Osteoblast (primary cell): ENCODE results near the gene GNB2. TPM values are rescaled to one million over a fixed set of nuclear protein-coding genes. Genes with fewer than 3 reads are reported as not detected.

Source experiments
- DNase-seq: peaks from one replicate; pipeline ENCODE4 v3.0.0; 2011; ENCODE audit warnings: low spot score, mixed read lengths; ENCODE audit not compliant: insufficient read length; ENCODE audit errors: missing footprints
- H2AFZ ChIP-seq: 2 replicates; pipeline ENCODE4 v1.6.0; 2011; ENCODE audit warnings: mild to moderate bottlenecking, low read length
- H3K27ac ChIP-seq: 2 replicates; pipeline ENCODE4 v1.5.1; 2011; ENCODE audit warnings: mild to moderate bottlenecking, low read depth, low read length, moderate library complexity
- H3K27me3 ChIP-seq: 2 replicates; pipeline ENCODE4 v1.6.0; 2012; ENCODE audit warnings: mild to moderate bottlenecking, control low read depth, inconsistent platforms, low read length, moderate library complexity; ENCODE audit not compliant: insufficient read depth
- H3K36me3 ChIP-seq: 2 replicates; pipeline ENCODE4 v1.5.1; 2011; ENCODE audit warnings: mild to moderate bottlenecking, low read length, control low read depth, moderate library complexity; ENCODE audit not compliant: insufficient read depth
- H3K4me1 ChIP-seq: 2 replicates; pipeline ENCODE4 v1.5.1; 2011; ENCODE audit warnings: mild to moderate bottlenecking, low read length, control low read depth, moderate library complexity; ENCODE audit not compliant: insufficient read depth
- H3K4me2 ChIP-seq: 2 replicates; pipeline ENCODE4 v1.6.0; 2011; ENCODE audit warnings: mild to moderate bottlenecking, low read length; ENCODE audit not compliant: insufficient read depth
- H3K4me3 ChIP-seq: fragments of 200-600 bp; sonication (generic); 3 replicates; pipeline ENCODE4 v1.5.1; 2012; ENCODE audit warnings: mild to moderate bottlenecking, low read length, inconsistent platforms; ENCODE audit not compliant: insufficient read depth
- H3K79me2 ChIP-seq: 2 replicates; pipeline ENCODE4 v1.6.0; 2012; ENCODE audit warnings: mild to moderate bottlenecking, low read length, control low read depth, inconsistent platforms; ENCODE audit not compliant: insufficient read depth
- H3K9me3 ChIP-seq: 2 replicates; pipeline ENCODE4 v1.5.1; 2011; ENCODE audit warnings: low read depth, low read length, control low read depth
- H4K20me1 ChIP-seq: 2 replicates; pipeline ENCODE4 v1.6.0; 2012; ENCODE audit warnings: mild to moderate bottlenecking, low read length, control low read depth; ENCODE audit not compliant: insufficient read depth
- total RNA-seq: library from RNA; depleted of rRNA; stranded (reverse); fragments of >200 nt; gene quantifications from 2 replicates; pipeline ENCODE4 v1.2.3, GENCODE V29; 2012
- TF ChIP-seq, protein P1 (sequence below): IDR thresholded peaks from 2 replicates; pipeline ENCODE4 v1.5.1; 2011; ENCODE audit warnings: mild to moderate bottlenecking, low read depth, low read length, moderate library complexity; ENCODE audit errors: extremely low read depth

The GNB2 gene
- total RNA-seq, 1 donor, result 72.7 TPM

DNA sequence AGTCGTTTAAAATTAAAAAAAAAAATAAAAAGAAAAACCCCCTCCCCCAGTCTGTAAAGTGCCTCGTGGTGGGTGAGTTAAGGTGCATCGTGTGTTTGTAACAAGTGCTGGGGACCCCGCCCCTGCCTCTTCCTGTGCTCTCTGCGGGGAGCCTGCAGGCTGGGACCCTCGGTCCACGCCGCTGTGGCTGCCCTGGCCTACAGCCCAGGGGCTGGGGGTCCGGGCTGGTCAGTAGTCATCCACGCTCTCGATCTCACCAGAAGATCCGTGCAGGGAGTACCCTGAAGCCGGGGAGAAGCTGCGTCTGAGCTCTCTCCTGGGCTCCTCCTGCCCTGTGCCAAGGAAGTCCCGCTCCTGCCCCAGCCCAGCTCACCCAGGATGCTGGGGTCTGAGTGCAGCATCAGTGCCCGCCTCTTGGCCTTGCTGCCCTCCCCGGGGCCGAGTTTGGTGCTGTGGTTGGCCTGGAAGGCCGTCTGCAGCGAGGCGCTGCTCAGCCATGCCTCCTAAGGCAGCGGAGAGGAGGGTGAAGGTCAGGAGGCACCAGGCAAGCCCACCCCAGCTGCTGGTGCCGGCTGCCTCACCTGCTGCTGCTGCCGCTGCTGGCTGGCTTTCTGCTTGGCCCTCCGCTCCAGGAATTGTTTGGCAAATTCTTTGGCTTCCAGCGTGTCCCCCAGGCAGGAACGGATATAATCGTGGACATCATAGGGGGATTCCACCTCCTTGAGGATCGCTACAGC lies 8.1 kb downstream of the GNB2 start:
- peak; percentile 86 for DNase-seq
- Histone ChIP-seq H3K27ac (no peak overlapping the region), H3K4me2 (no peak overlapping the region), H3K27me3 (no peaks in the 10 kb centered on the region), H2AFZ (no peak overlapping the region), H3K4me1 (peaks cover 3% of the 10 kb centered on the region), H3K36me3 (peaks cover 53% of the 10 kb centered on the region), H4K20me1 (peaks cover 34% of the 10 kb centered on the region), H3K4me3 (no peak overlapping the region), H3K79me2 (peaks cover 18% of the 10 kb centered on the region), H3K9me3 (no peaks in the 10 kb centered on the region)
- TF ChIP-seq, protein P1, sequence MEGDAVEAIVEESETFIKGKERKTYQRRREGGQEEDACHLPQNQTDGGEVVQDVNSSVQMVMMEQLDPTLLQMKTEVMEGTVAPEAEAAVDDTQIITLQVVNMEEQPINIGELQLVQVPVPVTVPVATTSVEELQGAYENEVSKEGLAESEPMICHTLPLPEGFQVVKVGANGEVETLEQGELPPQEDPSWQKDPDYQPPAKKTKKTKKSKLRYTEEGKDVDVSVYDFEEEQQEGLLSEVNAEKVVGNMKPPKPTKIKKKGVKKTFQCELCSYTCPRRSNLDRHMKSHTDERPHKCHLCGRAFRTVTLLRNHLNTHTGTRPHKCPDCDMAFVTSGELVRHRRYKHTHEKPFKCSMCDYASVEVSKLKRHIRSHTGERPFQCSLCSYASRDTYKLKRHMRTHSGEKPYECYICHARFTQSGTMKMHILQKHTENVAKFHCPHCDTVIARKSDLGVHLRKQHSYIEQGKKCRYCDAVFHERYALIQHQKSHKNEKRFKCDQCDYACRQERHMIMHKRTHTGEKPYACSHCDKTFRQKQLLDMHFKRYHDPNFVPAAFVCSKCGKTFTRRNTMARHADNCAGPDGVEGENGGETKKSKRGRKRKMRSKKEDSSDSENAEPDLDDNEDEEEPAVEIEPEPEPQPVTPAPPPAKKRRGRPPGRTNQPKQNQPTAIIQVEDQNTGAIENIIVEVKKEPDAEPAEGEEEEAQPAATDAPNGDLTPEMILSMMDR, result no peak

DNA sequence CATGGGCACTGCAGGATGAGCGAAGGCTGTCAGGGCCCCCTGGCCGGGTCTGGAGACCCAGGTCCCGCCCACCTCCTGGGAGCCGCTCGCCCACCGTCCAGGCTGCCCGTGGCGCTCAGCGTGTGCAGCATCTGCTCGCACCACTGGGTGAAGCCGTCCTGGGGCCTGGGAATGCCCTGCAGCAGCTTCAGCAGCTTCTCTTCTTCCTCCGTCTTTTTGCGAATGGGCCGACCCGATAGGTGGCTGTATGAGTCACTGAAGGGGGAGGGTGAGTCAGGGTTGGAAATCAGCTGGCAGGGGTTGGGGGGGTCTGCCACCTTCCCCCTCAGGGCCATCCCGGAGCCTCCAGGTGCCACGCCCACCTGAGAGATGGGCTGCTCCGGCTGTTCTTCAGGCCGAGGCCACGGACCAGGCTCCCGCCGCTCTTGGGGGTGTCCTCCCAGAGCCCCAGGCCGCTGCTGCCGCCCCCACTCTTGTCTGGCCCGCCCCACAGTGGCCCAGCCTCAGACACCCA lies 8.7 kb downstream of the GNB2 start:
- H3K79me2 ChIP-seq, result peaks cover 12% of the 10 kb centered on the region
- H3K4me3 ChIP-seq, result no peak overlapping the region
- peaks cover 47% of the 10 kb centered on the region for H3K36me3 ChIP-seq
- DNase-seq, result peak; percentile 89
- H3K4me1 ChIP-seq, result peaks cover 3% of the 10 kb centered on the region
- no peaks in the 10 kb centered on the region for H3K27me3 ChIP-seq
- H3K4me2 ChIP-seq, result no peak overlapping the region
- no peak overlapping the region for H3K27ac ChIP-seq
- no peak overlapping the region for H2AFZ ChIP-seq
- no peaks in the 10 kb centered on the region for H3K9me3 ChIP-seq
- TF ChIP-seq, protein P1, result no peak
- H4K20me1 ChIP-seq, result peaks cover 33% of the 10 kb centered on the region

GRCh38 chr7:100682991-100683658 lies 9.6 kb downstream of the GNB2 start:
- no peaks in the 10 kb centered on the region for H3K9me3 ChIP-seq
- no peak overlapping the region for H3K4me2 ChIP-seq
- TF ChIP-seq, protein P1, result no peak
- peaks cover 10% of the 10 kb centered on the region for H3K79me2 ChIP-seq
- no peak overlapping the region for H3K27ac ChIP-seq
- peak; percentile 84 for DNase-seq
- peaks cover 3% of the 10 kb centered on the region for H3K4me1 ChIP-seq
- no peak overlapping the region for H3K4me3 ChIP-seq
- no peak overlapping the region for H2AFZ ChIP-seq
- H3K27me3 ChIP-seq, result no peaks in the 10 kb centered on the region
- peaks cover 31% of the 10 kb centered on the region for H4K20me1 ChIP-seq
- peaks cover 39% of the 10 kb centered on the region for H3K36me3 ChIP-seq
